ENCODE measurements around the gene SLC16A3.

SLC16A3 gene

GRCh38 chr17:82234211-82235055 lies 5.6 kb downstream of the SLC16A3 start:
- TF ChIP-seq GATA2 (IDR thresholded peaks at IDR 0.05; ENCODE audit: low read depth, low read length) = no peak
- TF ChIP-seq GATA3 (IDR thresholded peaks at IDR 0.05; ENCODE audit: low read depth, low read length) = no peak

DNA sequence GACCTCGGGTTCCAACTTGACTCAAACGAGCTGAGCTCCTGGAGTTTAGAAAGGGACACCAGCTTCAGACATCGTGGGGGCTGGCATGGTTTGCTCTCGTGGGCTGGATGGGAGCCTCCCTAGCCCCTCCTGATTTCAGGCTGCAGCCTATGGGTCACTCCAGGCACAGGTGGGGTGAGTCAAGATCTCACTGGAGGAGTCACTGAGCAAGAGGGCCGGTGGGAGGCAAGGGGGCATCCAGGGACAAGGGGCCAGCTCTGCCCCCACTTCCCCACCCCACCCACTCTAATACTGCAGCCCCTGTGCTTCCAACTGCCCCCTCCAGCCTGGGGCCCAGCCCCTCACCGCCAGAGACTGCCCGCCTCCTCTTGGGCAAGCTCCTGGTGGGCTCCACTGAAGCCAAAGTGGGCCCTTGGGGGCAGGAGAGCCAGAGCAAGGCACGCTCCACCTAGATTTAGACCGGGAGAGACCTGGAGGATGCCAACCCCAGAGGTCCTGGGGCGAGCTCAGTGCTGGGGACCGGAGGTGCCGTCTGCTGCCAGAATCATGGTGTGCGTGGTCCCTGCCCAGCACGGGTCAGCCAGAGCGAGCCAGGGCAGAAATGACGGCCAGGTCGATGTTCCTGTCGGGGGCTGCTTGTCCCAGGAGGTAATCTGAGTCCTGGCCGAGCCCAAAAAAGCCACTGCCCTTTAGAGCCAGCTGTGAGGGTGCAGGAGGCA lies 6.4 kb downstream of the SLC16A3 start:
- TF ChIP-seq GATA2 (IDR thresholded peaks at IDR 0.05; ENCODE audit: low read depth, low read length) (no peak), GATA3 (IDR thresholded peaks at IDR 0.05; ENCODE audit: low read depth, low read length) (no peak)

GRCh38 chr17:82235775-82236141 lies 6.9 kb downstream of the SLC16A3 start:
- TF ChIP-seq GATA2 (IDR thresholded peaks at IDR 0.05; ENCODE audit: low read depth, low read length) (no peak), GATA3 (IDR thresholded peaks at IDR 0.05; ENCODE audit: low read depth, low read length) (no peak)

GRCh38 chr17:82236142-82236971 lies 7.5 kb downstream of the SLC16A3 start:
- TF ChIP-seq GATA2 (IDR thresholded peaks at IDR 0.05; ENCODE audit: low read depth, low read length) (no peak), GATA3 (IDR thresholded peaks at IDR 0.05; ENCODE audit: low read depth, low read length) (no peak)

DNA sequence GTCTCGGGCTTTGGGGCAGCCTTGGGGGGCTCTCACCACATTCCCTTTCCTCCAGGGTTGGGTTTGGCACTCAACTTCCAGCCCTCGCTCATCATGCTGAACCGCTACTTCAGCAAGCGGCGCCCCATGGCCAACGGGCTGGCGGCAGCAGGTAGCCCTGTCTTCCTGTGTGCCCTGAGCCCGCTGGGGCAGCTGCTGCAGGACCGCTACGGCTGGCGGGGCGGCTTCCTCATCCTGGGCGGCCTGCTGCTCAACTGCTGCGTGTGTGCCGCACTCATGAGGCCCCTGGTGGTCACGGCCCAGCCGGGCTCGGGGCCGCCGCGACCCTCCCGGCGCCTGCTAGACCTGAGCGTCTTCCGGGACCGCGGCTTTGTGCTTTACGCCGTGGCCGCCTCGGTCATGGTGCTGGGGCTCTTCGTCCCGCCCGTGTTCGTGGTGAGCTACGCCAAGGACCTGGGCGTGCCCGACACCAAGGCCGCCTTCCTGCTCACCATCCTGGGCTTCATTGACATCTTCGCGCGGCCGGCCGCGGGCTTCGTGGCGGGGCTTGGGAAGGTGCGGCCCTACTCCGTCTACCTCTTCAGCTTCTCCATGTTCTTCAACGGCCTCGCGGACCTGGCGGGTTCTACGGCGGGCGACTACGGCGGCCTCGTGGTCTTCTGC lies 8.4 kb downstream of the SLC16A3 start:
- TF ChIP-seq GATA3 (IDR thresholded peaks at IDR 0.05; ENCODE audit: low read depth, low read length) = no peak
- TF ChIP-seq GATA2 (IDR thresholded peaks at IDR 0.05; ENCODE audit: low read depth, low read length) = no peak

GRCh38 chr17:82237746-82238471 lies 9.1 kb downstream of the SLC16A3 start:
- TF ChIP-seq GATA2 (IDR thresholded peaks at IDR 0.05; ENCODE audit: low read depth, low read length) = no peak
- TF ChIP-seq GATA3 (IDR thresholded peaks at IDR 0.05; ENCODE audit: low read depth, low read length) = no peak

GRCh38 chr17:82238472-82239201 lies 9.8 kb downstream of the SLC16A3 start:
- TF ChIP-seq GATA3 (IDR thresholded peaks at IDR 0.05; ENCODE audit: low read depth, low read length) = no peak
- TF ChIP-seq GATA2 (IDR thresholded peaks at IDR 0.05; ENCODE audit: low read depth, low read length) = no peak

DNA sequence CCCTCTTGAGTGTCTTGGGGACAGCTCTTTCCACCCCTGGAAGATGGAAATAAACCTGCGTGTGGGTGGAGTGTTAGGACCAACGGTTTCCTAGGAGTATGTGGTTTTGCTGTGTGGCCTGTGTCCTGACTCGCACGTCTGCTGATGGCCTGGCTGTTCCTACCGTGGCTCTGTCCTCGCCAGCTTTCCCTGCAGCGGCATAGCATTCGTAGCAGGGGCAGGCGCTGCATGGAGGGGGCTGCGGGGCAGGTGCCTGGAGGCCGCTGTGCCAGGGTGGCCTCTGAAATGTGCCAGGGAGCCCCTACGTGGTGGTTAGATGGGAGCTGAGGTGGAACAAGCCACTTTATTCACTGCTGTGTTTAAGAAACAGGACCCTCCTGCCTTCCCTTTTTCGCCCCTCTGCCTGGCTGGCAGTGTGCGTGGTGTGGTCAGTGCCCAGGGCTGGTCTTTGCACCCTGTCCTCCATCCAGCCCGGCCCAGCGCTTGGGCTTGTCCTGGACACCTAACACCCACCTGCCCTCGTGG lies 10.6 kb downstream of the SLC16A3 start:
- no peak for TF ChIP-seq GATA2 (IDR thresholded peaks at IDR 0.05; ENCODE audit: low read depth, low read length)
- TF ChIP-seq GATA3 (IDR thresholded peaks at IDR 0.05; ENCODE audit: low read depth, low read length) = no peak

DNA sequence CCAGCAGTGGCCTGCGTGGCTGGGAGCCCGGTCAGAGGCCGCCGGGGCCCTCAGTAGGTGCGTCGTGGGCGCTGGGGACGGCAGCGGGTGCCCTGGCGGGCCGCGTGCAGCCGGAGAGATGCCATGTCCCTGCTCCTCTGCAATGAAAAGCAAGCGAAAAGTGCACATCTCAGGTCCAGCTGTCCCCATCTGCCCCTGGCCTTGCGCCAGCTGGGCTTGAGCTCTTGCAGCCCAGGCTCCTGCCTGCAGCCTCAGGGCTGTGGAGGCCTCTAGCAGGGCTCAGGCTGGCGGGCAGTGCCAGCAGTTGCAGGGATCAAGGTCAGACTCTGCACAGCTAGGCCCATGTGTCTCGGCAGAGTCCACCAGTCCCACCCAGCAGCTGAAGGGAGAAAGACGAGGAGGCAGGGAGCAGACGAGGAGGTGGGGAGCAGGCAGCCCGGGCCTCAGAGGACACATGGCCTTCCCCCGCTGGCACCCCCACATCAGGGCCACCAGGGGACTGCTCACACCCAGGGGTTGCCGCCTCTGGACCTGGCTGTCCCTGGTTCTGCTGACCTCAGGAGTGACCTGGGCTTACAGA lies 11.2 kb downstream of the SLC16A3 start:
- TF ChIP-seq GATA2 (IDR thresholded peaks at IDR 0.05; ENCODE audit: low read depth, low read length) (no peak), GATA3 (IDR thresholded peaks at IDR 0.05; ENCODE audit: low read depth, low read length) (no peak)

DNA sequence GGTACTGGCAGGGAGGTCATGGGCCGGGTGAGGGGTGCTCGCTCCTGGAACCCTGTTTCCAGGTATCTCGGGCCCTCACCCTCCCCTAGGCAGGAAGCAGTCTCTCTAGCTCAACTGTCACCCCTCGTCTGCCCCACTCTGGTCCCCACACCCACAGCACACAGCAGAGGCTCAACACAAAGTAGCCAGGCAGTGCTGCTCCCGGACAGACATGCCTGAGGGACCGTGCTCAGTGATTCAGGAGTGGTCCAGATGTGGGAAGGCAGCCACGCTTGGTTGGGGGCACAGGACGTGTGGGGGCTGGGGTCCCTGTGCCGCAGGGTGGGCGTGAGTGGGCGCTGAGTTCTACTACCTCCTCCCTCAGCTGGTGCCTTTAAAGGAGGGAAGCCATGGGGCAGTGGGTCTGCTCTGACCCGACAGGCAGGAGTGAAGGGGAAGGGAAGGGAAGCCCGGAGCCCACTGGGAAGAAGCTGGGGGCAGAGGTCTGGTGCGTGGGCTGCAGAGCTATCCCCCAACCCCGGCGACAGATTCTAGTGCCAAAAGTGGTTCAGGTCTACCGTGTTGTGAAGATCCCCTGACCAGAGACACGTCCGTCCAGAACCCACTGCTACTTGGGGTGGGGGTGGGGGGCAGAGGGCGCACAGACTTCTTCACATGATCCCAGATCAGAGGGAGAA lies 11.8 kb downstream of the SLC16A3 start:
- TF ChIP-seq GATA2 (IDR thresholded peaks at IDR 0.05; ENCODE audit: low read depth, low read length) (no peak), GATA3 (IDR thresholded peaks at IDR 0.05; ENCODE audit: low read depth, low read length) (no peak)

DNA sequence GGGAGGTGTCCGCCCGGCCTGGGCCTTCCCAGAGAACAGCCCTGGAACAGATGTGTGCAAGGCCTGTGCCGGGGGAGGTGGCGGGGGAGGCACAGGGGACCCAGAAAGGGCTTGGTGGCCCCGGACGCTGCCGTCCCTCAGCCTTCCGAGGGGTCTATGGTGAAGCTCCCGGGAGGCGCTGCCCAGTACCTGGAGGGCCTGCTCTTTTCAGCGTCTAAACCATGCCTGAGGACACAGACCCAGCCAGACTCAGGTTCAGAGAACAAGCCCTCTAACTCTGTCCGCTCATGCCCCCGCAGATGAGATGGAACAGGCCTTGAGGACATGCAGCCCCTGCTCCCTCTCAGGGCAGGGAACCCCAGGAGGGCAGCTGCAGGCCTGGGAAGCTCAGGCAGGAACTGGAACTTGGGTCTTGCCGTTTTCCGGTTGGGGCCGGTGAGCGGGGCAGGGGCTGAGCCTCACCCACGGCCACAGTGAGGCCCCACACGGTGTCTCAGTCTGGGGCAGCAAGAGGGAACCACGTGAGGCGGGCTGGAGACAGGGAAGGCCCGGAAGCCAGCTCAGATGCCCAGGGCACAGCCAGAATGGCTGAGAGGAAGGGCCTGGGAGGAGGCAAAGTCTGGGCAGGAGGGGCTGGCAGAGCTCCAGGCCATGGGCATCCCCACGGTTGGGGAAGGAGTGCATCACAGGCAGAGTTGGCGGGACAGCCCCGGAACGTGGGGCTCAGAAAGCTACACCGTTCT lies 12.5 kb downstream of the SLC16A3 start:
- TF ChIP-seq GATA3 (IDR thresholded peaks at IDR 0.05; ENCODE audit: low read depth, low read length) (no peak), GATA2 (IDR thresholded peaks at IDR 0.05; ENCODE audit: low read depth, low read length) (no peak)

All from SH-SY5Y (cell line).